Glomerular visceral epithelial cell (primary cell): ENCODE data around the gene MFAP2.

Source experiments
- DNase-seq: peaks from one replicate; pipeline ENCODE4 v3.0.0-alpha.2; 2016; ENCODE audit errors: extremely low spot score

Gene MFAP2

DNA sequence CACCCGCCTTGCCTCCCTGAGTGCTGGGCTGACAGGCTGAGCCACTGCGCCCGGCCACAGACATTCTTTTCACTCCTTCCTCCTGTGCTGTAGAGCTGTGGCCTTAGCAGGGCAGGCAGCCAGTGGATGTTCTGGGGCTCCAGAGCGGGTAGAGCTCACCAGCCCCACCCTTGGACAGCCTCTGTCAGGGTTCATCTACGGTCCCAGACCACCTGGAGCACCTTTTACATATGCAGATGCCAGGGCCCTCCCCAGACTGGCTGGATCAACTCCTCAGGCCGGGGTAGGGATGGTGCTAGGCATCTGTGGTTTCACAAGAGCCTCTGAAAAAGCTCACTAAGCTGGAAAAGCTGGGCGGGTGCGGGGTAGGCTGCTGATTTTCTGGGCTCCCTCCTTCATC, 26.7 kb upstream of the MFAP2 start:
- DNase-seq: no peak

DNA sequence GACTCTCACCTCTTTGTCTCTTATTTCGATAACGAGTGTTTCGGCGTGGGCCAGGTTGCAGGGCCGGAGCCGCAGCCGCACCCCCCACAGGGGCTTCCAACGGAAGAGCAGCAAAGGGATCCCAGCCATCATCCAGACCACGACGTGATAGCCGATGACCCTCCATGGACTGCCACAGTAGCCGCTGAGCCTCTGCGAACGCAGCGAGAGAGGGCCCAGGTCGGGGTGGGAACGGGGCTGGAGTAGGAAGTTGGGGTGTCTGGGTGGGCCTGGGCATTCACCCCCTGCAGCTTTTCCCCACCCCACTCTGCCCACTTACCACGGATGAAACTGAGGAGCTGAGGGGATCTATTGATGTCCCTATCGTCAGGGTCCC, 24.9 kb upstream of the MFAP2 start:
- no peak for DNase-seq

DNA sequence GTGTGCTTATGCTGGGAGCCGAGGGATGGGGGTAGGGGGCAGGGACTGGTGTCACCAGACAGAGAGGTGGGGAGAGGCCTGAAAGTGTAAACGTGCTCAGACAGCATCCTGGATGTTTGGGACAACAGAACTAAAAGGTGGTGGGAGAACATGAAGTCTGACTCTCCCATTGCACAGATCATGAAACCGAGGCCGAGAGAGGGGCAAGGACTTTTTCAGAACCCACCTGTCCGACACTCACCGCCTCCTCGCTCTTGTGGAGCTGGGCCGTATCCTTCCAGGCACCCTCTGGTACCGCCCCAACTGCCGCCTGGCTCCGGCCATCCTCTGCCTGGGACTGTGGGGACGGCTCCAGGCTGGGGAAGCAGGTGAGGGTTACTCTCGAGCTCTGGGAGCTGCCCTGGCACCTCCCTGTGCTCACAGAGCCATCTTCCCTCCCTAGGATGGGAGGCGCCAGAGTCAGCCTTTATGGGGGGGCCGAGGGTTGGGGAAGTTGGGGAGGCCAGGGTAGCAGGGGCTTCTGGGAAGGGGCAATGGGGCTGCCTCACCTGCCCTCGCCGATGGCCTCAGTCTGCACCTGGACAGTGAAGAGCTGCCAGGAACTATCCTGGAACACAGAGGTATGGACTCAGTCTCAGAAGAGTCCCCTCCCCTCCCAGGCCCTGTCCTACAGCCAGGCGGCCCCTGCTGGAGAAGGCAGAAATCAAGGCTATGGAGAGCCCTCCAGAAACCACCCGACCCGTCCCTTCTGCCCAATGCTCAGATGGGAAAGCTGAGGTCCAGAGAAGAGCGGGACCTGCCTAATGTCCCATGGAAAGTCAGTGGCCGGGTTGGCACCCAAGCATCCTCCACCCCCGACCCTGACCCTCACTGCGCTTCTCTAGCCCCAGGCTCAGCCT, 24.3 kb upstream of the MFAP2 start:
- DNase-seq: no peak

DNA sequence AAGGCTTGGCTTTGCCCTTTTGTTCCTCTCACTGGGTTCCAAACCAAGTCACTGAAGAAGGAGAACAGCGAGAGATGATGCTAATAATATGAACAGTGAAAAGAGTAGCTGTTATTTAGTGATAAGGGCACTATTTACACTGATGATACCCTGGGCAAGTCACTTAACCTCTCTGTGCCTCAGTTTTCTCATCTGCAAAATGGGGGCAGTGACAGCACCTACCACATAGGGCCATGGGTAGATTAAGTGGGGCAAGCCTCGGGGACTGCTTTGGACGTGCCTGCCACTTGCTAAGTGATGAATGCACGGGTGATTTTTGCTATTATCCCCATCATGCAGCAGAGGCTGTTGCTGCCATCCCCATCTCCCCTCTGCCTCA, 22.1 kb upstream of the MFAP2 start:
- DNase-seq: no peak

DNA sequence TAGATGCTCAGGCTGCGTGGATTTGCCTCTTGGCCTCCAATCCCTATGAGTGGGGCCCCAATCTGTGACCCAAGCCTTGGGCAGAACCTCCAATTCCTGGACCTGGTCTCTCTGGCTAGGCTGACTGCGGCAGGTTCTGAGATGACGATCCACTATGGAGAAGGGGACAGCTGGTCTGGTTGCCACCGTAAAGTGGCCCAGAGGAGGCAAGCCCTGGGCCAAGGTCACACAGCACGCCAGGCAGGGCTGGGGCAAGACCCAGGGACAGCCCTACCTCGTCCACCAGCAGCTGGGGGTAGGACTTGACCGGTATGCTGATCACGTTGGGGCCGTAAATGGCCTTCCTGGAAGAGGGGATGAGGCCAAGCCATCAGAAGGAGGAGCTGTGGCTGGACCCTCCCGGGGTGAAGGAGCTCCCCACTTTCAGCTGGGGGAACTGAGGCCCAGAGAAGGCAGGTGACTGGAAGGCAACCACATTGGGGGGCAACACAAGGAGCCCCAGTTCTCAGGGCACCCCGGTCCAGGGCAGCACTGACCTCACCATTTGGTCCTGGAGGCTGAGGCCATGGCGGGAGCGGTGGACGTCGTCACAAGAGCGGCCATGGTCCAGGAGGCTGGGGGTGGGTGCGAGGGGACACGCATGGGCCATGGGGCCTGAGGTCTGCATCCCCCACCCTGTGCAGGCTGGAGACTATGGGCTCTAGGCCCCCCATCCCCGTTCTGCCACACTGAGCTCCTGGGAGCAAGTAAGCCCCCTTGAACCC, 21.5 kb upstream of the MFAP2 start:
- no peak for DNase-seq

DNA sequence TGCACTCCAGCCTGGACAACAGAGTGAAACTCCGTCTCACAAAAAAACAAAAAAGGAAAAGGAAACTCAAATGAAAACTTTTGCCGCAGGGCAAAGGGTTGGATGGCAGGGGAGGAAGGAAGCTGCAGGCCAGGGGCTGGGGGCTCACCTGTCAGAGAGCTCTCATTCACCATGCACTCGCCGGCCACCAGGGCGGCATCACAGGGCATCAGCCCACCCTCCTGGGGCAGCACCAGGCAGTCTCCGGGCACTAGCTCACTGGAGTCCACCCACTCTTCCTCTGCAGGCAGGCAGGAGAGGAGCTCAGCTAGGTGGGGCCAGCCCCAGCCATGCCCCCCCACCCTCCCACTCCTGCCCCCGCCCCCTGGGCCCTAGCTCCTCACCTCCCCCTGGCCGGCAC, 19.4 kb upstream of the MFAP2 start:
- DNase-seq: no peak

DNA sequence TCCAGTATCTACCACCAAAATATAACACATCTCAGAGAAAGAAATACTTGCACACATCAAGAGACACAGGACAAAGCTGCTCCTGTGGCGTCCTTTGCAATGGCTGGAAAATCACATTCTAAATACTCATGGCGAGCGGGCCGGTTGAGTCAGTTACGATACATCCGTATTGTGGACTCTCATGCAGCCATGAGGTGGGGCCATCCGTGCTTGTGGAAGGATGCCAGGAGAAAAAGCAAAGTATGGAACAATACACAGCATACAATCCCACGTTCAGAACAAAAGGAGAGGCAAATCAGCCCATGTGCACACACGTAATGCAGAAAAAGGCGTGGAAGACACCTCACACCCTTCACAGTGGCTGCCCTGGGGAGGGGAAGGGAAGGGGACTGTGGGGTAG, 18.2 kb upstream of the MFAP2 start:
- DNase-seq: no peak

DNA sequence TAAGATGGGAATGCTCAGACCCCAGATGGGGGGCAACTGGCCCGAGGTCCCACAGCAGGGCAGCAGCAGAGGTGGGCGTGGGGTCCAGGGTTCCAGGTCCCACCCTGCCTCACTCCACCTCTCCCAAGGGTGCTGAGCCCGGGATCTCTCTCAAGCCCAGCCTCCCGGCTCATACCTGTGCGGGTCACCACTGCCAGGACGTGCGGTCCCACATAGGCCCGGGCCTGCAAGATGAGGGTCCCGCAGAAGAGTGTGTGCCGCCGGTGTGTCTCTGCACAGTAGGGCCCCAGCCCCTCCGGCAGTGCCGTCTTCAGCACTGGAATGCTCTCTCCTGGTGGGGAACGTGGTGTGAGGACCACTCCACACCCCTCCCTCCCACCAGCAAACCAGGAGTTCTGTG, 16.4 kb upstream of the MFAP2 start:
- no peak for DNase-seq

DNA sequence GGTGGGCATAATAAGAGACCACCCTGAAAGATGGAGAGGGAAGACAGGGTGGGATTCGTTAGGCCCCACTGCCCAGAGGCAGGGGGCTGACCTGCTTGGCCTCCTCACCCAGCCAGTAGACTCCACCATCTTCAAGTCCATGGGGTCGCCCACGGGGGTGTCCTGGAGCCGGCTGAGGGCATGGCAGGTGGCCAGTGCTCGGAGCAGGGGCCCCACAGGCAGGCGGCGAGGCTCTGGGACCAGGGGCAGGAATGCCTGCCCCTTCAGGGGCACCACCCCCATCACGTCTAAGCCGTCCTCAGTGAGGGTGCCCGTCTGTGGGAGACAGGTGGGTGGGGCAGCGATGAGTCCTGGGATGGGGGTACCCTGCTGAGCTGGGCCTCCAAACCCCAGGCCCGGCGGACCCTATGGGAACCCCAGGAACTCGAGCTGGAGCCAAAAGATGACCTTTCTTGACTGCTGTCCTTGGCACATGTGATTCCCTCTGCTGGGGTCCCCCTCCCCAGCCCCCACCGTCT, 13.2 kb upstream of the MFAP2 start:
- no peak for DNase-seq

DNA sequence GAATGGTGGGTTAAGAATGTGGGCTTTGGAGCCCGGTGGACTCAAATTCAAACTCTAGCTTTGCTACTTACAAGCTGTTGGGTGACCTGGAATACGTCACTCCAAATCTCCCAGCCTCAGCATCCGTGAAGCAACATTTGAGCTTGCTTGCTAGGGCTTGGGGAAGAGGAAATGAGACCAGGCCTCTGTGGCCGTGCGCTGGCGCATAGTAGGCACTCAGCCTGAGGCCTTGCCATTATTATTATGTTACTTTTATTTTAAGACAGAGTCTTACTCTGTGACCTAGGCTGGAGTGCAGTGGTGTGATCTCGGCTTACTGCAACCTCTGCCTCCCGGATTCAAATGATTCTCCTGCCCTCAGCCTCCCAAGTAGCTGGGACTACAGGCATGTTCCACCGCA, 12.3 kb upstream of the MFAP2 start:
- DNase-seq: no peak

DNA sequence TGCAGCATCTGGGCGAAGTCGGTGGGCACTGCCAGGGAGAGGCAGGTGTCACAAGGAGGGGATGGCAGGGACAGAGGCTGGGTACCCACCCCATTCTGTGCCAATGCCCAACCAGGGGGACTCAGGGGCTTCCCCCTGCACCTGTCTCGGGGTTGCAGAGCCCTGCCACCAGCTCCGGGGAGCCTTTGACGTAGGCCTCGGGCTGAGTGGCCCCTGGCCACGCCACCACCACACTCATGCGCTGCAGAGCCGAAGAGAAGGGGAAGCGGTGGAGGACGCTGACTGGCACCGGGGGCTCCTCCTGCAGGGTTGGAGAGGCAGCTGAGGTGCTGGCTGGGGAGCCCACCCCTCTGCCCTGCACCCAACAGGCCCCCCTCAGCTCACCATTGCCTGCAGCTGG, 11.7 kb upstream of the MFAP2 start:
- DNase-seq: no peak

DNA sequence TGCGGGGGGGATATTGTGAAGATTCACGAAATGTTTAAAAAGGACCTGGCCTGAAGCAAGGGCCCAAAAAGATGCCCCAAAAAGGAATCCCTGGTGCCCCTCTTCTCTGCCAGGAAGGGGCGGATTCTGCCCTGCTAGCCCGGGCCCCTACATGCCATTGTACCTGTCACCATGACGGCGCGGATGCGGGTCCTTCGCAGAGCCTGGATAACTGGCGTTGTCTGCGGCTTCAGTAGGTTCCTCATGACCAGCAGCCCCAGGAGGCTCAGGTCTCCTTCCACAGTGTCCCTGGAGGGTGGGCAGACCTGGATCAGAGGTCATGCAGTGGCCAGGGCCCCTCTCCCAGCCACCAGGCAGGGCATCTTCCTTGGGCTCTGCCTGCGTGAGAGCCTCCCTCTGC, 11.2 kb upstream of the MFAP2 start:
- DNase-seq: no peak

DNA sequence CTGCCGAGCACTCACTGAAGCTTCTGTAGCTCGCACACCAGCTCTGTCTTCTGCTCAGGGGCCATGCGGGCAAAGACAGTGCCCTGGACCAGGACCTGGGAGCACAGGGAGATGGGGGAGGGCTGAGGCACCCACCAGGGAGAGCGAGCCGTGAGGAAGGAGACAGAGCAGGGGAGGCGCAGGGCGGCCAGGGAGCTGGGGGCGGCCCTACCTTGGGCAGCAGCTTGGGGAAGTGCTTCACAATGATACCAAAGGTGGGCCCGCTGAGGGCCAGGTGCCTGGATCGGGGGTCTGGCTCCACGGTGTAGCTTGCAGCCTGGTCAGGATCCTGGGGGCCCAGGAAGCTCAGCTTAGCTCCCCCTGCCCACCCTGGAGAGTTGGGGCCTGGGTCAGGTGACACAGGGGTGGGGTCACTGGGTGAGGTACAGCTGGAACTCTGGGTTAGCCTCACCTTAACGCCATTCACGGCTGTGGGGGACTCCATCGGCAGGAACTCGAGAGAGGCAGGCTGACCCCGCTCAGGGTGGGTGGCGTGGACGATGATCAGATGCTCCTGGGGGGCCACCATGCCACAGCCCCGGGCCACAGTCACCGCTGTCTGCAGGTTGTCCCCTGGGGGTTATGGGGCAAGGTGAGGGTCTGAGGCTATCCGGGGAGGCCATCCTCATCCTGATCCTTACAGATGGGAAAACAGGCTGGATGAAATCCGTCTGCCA, 9.4 kb upstream of the MFAP2 start:
- no peak for DNase-seq

DNA sequence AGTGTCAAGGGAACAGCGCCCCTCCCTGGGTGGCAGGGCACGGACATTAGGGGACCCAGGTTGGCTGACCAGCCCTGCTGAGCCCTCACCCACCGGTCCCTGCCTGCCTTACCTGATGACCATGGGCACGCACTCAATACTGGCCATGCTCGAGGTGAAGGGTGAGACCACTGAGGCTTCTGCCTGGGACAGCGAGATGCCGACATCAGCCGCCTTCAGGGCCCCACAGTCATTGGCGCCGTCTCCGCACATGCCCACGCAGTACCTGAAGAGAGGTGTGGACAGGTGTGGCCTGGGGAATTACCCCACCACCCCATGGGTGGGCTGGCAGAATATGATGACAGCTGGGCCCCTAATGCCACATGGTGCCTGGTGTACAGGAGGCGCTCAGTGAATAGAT, 7.8 kb upstream of the MFAP2 start:
- no peak for DNase-seq

DNA sequence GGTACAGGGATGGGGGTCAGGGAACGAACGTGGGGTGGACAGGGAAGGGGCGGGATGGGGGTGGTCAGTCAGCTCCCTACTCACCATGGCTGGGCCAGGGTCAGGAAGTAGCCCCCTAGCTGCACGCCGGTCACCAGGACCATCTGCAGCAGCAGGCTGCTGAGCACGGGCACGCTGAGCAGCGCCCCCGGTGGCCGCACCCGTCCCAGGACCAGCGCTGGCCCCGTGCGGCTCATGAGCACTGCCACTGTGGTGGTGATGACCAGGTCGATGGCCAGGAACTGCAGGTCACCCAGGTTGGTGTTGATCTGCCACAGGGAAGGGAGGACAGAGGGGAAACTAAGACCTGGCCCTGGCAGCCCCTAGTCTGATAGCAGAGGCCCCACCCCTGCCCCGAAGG, 6.5 kb upstream of the MFAP2 start:
- no peak for DNase-seq

DNA sequence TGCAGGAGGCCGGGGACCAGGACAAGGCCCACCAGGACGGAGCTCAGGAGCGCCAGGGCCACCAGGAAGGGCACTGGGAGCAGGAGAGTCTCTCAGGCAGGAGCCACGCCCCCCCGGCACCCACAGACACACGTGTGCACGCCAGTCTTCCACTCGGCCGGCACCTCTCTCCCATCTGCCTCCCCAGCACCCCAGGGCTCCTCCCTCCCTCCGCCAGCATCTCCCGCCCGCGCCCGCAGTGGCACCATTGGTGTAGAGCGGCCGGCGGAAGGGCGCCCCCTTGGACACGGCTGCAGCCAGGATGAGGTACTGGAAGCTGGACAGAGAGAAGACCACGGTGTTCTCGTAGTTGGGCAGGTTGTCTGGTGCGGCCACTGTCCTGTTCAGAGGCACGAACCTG, 6.1 kb upstream of the MFAP2 start:
- no peak for DNase-seq

DNA sequence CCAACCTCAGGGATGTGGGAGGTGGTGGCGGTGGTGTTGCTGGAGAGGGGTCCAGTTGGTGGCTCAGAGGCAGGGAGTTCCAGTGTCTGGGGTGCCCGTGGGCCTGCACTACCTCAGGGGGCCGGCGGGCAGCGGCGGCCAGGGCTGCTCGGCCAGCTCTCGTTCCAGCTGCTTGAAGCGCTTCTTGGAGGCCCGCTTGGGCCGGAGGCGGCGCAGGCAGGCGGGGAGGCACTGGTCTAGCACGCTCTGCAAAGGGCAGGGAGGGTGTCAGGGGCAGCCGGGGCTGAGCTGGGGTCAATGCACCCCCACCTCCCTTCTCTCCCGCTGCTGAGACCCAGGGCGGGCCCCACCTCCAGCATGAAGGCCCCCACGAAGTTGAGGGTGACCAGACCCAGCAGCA, 5.7 kb upstream of the MFAP2 start:
- DNase-seq: no peak

DNA sequence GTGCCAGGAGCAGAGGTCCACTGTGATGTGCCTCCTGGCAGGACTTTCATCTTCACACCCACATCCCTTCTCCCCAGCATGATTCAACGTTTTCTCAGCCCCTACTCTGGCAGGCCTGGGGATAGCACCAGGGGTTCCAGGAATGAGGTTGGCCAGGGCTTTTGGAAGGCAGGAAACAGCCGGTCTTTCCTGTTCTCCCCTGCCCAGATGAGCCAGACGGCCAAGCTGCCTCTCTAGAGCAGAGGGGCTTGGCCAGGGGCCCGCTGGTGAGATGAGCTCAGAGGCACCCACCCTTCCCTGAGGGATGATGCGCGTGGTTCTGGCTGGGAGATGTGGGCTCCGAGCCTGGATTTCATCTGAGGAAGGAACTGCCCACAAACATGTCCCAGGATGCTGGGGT, 4.3 kb upstream of the MFAP2 start:
- DNase-seq: peak; percentile 70

DNA sequence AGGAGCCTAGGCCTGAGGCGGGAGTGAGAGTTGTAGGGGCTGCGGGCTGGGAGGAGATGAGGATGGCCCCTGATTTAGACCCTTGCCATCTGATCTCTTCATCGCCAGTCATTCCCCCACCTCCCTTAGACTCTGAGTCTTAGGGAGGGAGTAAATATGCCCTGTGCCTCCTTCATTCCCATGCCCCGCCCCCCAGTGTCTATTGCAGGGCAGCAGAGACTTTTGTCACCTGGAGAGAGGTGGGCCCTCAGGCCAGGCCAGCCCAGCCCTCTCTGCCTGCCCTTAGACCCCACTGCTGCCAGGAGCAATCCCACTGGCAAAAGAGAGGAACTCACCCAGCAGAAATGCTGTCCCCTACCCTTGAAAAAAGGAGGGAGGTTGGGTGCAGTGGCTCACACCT, 3.2 kb upstream of the MFAP2 start:
- no peak for DNase-seq

DNA sequence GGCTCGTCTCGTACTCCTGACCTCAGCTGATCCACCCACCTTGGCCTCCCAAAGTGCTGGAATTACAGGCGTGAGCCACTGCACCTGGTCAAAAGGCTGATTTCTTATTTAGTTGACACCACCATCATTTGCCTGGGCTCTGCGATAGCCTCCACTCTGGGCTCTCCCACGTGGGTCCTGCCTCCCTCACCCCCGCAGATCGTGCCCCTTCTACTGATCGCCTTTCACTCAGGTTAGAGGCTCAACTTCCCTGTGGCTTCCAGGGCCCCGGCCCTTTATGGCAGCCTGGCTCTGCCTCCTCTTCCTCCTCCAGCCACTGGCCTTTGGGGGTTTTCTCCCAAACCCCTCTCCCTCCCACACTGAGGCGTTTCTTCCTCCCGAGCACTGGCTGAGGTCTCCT, 2.5 kb upstream of the MFAP2 start:
- no peak for DNase-seq

DNA sequence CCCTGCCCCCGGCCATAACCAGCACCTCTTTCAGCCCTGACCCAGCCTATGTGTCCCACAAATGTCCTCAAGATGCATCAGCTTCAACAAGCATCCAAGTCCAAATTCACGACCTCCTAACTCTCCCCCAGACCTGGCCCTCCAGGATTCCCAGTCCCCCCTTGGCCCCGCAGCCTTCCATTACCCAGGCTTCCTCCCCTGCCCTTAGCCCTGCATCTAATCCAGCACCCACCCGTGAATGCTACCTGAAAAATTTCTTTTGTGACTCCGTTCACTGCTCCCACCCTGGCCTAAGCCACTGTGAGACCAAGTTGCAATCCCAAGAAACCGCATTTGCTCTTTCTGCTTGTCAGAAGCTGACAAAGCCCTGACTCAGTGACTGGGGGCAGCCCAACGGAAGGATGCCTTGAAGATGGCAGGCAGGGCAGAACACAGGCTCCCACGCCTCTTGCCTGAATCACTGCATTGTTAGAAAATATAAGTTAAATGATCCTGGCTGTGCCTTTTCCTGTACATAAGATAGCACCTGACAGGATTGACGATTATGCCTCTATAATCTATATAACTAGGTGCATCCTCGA, 939 bp upstream of the MFAP2 start:
- peak; percentile 78 for DNase-seq
